NK-92 (cell line): ENCODE measurements around the gene COMP.

ENCODE experiments used
- DNase-seq: peaks from one replicate; lab custom pipeline; 2025; ENCODE audit not compliant: unreplicated experiment; lab: John Stamatoyannopoulos, UW

Gene COMP

DNA sequence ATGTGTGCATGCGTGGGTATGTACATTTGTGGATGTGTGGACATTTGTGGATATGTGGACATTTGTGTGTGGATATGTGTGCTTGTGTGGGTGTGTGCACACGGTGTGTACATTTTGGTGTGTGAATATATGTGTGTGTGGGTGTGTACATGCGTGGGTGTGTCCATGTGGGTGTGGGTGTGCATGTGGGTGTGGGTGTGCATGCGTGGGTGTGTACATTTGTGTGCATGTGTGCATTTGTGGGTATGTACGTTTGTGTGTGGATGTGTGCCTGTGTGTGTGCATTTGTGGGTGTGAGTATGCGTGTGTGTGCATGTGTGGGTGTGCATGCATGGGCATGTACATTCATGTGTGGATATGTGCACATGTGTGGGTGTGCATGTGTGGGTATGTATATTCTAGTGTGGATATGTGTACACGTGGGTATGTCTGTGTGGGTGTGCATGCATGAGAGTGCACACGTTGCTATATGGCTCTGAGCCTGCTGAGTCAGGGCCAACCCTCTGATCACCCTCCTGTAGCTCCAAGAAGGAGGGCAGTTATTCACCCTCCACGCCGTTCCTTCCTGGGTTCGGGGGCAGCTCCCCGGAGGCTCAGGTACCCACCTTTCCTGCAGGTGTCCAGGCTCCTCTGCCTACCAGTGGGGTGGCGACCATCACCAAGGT lies 20.3 kb downstream of the COMP start:
- no peak for DNase-seq

DNA sequence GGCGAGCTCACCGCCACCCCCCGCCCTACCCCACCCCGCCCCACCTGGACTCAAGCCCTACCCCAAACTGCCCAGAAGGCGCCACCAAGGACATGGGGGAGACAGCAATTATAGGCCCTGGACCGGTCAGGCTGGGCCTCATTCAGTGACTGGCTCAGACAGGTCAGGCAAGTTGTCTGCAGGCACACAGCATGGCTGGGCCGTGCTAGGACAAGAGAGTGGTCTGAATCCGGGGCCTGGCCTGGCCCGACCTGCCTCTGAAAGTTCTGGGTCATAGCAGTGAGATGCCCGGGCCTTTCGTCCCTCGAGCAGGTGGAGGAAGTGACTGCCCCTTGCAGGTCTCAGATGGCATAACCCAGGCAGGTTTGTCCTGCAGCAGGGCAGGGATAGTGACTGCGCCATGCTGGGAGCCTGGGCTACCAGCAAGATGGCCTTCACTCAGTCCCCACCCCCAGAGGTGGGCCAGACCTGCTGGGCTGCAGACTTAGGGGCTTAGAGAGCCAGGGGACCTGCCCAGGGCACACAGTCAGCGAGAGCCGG lies 21.0 kb downstream of the COMP start:
- no peak for DNase-seq

DNA sequence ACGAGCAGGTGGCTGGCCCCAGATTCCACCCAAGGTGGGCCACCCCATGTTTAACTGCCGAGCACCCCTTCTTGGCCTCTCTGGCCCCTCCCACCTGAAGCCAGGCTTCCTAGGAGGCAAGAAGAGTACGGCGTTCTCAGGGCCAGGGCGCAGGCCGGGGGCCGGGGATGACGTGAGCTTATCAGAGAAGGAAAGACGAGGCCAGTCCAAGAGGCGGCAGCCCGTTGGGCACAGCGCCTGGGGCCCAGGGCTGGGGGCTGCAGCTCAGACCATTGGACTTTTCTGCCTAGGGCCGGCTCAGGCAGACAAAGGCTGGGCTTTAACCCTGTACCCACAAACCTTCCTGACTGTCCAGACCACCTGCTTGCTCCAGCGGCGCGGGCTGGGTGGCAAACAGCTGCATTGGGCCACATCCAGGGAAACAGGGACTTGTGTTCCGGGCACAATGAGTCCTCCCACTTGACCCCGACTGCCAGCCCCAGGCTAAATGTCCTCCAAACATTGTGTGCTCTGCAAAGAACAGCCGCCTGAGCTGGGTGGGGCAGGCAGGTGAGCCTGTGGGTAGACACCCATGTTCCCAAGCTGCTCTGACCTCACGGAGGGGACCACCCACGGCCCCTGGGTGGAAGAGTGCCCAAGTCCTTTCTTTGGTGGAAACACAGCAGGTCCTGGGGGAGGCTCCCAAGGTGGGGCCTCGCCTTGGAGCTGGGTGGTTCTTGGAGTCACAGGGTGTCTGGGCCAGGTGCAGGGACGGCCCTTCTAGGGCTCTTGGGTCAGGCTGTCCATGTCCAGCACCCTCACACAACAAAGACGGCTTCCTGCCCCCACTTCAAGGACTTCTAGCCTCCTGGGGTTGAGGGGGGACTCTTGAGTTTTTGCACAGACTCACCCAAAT lies 21.9 kb downstream of the COMP start:
- no peak for DNase-seq

DNA sequence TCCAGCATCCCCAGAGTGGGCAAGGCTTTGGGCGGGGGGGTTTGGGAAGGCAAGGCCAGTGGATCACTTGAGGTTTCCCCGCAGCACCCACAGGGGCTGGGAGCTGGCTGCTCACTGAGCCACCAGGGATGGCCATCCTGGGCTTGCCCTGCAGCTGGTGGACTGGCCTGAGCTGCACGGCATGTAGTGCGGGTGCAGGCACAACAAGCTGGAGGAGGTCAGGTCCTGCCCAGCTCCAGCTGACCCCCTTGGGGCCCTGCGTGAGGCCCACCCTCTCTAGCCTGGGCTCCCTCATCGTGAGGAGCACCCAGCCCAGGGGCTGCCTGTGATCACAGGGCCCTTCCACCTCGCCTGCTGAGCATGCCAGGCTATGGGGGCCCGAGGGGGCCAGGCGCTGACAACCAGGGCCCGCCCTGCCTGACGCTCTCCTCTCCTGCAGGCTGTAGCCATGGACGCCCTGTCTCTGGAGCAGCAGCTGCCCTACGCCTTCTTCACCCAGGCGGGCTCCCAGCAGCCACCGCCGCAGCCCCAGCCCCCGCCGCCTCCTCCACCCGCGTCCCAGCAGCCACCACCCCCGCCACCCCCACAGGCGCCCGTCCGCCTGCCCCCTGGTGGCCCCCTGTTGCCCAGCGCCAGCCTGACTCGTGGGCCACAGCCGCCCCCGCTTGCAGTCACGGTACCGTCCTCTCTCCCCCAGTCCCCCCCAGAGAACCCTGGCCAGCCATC lies 22.9 kb downstream of the COMP start:
- DNase-seq: no peak

DNA sequence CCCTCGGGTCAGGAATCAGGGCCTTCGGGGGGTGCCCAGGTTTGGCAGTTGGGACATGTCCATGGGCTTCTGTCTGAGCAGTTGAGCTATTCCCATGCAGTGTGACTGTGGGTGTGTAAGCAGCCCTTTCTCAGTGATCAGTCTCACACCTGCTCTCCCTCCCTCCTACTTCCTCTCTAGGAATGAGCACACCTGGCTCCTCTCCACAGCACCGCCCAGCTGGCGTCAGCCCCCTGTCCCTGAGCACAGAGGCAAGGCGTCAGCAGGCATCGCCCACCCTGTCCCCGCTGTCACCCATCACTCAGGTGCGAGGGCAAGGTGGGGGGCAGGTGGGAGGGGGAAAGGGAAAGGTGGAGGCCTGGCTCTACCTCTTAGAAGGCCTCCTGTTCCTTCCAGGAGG lies 25.9 kb downstream of the COMP start:
- no peak for DNase-seq

DNA sequence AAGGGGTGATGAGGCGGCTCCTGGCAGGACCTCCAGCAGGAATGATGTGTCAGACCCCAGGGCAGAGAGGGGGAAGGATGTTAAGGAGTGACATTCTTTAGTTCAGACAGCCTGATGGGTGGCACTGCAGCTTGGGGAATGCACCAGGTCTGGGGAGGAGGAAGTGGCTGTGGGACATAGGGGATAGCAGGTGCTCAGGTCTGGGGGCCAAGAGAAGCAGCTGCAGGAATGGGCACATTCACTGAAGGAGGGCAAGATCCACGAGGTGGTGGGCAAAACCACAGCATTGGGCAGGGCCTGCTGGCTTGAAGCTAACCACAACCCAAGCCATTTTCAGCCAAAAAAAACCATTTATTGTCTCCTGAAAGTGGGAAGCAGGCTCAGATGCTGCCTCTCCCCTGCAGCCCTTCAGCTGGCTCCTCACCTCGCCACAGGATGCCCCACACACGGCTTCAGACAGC lies 26.5 kb downstream of the COMP start:
- no peak for DNase-seq

DNA sequence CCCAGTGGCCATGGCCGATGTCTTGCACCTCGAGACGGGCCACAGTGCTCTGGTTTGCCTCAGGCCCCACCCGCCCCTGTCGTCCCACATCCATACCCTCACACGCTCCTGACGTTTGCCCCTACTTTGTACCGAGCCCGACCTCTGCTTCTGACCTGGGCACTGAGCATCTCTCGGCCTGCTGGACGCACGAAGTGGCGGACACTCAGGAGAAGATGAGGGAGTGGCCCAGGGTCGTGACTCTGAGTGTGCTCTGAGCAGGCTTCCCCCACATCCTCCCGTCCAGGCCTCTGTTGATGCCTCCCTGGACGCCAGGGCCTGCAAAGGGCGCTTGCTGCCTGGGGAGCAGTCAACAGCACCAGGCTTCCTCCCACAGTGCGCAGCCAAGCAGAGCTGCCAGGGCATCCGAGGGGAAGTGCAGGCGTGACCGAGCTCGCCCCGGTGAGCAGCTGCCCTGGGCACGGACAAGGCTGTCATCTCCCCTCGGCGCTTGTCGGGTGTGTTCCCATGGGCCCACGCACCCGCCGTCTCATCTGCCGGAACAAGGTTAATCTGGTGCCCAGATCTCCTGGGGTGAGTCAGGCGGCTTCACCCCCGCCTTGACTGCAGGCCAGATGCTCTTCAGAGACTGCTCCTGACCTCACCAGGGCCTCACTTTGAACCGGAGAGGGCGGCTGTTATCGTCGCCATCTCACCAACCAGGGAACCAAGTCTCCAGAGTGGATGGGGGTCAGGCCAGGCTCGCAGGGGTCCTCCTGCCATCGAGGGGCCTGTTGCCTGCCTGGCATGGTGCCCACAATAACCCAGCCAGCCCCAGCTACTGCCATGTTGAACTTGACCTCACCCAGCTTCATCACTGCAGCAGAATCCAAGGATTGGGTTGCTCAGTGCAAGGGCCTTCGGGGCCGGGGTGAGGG lies 27.2 kb downstream of the COMP start:
- DNase-seq: no peak

DNA sequence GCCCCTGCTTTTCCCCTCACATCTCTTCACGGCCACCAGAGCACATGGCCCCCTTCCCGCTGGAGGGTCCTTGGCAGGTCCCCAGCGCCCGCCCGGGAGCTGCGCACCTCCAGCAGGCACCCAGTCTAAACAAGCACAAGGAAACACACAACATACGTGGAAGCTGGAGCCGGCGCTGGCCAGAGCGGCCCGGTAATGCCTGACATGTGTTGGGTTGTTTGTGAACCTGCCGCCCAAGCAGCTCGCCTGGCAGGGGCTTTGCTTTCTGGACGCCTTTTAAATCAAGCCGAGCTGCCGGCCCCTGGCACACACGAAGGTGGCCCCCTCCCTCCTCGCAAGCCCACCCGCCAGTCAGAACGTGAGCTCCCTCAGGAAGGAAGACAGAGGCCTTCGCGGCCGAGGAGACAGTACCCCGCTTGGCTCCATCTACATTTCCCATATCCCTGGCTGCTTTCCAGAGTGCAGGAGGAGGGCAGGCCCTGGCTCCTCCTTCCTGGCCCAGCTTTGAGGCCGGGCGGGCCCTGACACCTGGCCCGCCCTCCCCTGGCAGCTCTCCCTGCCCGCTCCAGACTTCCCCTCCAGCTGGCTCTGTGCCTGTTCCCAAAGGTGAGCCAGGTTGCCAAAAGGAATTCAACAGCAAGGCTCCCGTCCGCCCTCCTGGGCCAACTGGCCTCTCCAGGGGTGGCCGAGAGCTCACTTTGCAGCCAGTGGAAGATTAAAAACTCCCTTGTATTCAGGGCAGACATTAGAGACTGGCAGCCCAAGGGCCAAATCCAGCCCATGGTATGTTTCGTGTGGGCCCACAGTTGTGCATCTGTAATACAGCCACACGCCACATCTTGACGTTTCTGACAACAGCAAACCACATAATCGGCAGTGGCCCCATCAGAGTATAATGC lies 28.7 kb downstream of the COMP start:
- no peak for DNase-seq

DNA sequence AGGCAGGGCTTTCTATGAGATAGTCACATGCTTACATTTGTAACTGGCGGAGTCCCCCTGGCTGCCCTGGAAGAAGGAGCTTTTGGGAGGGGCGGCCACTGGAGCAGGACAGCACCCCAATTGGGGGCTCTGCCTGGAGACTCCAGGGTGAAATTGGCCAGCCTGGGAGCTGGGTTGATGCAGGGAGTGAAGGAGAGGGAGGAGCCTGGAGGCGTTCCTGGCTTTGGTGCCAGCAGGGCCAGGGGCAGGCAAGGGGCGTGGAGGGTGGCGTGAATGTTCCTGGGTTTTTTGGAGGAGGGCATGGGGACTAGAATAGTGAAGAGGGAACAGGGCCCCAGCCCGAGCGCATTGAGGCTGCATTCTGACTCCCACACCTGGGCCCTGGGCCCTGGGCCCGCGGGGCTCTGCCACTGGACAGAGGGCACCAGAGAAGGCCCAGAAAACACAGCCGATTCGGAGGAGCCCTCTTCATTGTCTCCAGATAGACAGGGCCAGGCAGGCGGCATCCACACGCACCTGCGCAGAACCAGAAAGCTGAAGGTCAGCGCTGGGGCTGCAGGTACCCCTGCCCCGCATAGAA lies 29.5 kb downstream of the COMP start:
- no peak for DNase-seq

DNA sequence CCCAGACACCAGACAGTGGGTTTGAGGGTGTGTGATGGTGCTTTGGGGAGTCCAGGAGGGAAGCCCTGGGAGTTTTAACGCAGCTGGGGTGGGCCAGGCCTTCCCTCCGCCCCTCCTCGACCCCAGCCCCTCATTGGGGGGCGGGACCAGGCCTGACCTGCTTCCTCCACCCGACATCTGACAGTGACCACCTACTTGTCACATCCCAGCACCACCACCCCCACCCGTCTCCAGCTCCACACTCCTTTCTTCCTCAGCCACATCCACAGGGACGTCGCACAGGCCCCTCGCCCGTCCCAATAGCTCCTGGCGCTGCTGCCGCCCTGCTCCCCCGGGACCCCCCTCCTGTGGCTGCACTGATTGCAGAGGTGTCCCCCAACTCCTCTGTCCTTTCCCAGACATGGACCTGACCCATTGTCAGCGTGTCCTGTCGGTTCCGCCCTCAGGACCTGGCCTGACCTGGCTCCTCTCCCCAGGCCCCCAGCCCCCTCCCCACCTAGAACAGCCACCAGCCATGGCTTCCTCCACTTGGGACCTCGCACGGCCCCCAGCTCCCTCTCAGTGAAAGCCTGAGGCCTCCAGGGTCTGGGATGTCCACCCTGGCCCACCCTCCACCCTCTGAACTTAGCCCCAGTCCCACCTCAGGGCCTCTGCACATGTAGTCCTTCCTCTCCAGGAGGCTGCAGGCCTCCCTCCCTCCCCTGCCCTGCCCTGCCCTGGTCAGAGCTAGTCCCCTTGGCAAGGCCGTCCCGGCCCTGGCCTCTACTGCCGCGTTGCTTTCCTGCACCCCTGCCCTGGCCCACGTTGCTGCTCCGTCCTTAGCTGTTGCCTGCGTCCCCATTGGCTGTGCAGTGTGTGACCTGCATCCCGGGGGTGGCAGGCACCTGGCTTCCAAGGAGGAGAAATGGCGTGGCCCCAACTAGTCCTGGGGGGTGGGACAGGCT lies 30.4 kb downstream of the COMP start:
- DNase-seq: no peak

DNA sequence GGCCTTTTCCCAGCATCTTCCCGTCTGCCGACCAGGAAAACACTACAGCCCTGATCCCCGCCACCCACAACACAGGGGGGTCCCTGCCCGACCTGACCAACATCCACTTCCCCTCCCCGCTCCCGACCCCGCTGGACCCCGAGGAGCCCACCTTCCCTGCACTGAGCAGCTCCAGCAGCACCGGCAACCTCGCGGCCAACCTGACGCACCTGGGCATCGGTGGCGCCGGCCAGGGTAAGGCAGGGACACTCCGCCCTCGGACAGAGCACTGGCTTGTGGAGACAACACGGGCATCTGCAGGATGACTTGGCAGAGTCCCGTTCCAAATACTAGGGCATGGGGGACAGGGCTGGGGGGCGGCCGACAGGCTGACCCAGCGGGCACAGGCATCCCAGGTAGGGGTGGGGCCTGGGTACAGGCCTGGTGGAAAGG lies 31.1 kb downstream of the COMP start:
- DNase-seq: no peak

DNA sequence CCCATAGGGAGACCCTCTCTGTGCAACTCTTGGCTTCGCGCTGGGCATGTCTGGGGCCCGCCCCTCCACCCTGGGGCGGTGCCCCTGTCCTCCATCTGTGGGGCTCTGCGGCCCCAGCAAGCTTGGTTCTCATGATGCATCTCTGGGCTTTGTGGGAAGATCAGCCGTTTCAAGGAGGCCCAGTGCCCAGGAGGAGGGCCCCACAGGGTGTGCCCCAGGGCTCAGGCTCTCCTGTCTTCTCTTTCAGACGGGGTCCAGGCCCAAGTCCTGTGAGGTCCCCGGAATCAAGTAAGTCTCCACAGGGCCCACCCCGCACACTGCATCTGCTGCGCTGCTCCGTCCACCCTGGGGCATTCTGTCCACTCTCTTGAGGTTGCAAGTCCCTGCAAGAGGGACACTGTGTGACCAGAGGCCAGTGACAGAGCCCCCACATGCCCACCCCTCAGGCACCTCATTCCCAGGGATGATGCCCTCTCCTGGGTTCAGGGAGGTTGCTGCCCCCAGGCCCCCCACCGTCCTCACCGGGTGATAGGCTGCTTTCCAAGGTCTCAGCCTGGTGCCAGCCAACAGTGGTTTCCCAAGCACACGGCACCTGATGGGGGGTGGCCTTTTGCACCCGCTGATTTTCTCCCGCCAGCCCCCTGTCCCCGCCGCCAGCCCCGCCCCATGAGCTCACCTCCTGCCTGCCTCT lies 31.7 kb downstream of the COMP start:
- no peak for DNase-seq

DNA sequence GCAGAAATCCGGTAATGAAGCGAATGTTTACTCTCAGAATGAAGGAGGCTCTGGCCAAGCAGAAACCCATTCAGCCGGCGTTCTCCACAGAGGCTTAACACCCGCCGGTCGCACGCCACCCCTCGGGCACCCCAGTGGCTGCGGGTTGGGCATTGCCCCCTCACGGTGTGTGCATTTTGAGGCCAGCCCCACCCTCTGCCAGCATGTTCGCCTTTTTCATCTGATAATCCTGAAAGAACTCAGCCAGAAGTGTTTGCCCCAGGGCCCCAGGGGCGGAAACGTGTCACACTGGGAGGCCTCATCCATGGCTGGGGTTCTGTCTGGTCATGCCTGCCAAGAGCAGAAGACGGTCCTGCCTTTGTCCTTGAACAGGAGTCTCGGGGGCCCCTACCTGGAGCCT lies 34.2 kb downstream of the COMP start:
- DNase-seq: no peak

DNA sequence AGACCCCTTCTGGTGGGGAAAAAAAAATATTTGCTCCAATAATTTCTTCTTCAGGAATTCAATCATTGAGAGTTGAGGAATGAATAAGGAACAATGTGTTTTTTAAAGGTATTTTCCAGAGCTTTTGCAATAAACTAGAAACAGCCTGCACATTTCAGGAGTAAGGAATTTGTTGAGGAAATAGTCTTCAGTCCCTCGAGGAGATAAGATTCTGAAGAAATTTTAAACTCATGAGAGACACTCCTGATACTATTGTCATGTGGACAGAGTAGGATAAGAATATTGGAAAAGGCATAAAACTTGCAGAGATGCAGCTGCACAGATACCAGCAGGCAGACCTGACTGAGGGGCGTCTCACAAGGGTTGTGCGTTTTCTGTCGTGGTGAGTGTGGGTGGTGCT lies 36.6 kb downstream of the COMP start:
- DNase-seq: no peak

DNA sequence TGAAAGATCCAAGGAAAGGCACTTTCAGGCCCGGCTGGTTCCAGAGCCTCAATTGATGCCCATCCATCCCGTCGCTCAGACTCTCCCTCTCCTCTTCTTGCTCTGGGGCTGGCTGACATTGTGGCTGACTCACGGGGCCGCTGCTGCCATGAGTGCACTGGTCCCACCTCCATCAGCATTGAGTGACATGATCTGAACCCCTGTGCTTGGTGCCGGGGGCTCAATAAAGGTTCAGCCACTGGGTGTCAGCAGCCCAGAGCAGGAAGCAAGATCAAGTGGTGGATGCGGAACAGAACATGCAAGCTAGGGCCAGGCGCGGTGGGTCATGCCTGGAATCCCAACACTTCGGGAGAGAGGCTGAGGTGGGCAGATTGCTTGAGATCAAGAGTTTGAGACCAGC lies 39.5 kb downstream of the COMP start:
- DNase-seq: no peak

DNA sequence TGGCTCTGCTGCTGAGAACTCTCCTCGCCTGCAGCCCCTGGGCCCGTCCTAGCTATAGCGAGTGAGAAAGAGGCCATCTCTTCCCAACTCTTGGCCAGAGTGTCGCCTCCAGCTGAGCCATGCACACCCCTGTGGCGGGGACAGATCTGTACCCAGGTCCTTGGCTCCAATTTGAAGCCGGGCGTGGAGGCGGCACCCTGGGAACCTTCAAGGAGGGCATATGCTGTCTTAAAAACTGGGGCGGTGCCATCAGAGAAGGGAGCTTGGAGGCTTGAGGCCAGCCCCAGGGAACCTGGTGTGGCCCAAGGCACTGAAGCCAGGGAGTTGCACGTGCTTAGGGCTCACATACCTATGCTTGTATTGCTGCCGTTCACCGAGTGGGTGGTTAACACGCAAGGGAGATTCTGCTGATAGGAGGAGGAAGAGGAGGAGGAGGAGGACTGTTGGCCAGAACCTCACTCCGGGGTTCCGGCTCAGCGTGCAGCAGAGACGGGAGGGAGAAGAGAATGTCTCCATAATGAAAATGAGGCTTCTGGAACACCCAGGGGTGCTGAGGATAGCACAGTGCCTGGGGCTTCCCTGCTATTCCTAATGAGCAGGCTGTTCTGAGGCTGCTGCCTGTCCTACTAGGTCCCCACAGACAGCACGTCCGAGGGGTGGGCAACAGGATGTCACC lies 40.7 kb downstream of the COMP start:
- no peak for DNase-seq
